ENCODE data around the gene GPR142. TPM values are rescaled to one million over a fixed set of nuclear protein-coding genes. Genes with fewer than 3 reads are reported as not detected.
"Not testable (repeated sequence)": the region's sequence is repeated elsewhere in the genome, so short reads cannot be mapped to it uniquely, and the experiment has no call there.

GPR142 gene
- polyA plus RNA-seq, 3 donors = 0.09 to 0.45 (median 0.31) TPM

DNA sequence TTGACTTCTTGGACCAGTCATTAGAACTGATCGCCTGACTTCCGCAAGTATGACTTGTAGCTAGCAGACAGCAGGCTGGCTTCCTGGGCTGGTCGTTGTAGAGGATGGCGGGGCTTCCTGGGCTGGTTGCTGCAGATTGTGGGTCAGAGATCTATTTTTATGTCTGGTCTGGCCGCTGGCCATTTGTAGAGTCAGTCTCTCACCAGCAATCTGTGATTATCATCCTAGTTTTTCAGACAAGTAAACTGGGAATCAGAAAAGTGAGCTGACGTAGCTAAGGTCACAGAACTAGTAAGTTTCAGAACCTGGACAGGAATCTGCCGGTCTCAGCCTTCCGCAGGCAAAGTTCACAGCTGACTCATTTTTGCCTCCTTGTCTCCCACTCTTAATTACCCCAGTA is 19.1 kb downstream of the GPR142 start:
- 29 to 74% (median 41%) methylated on average over 8 of the region's 8 CpGs for WGBS, 3 donors
- no peak overlapping the region for H3K27ac ChIP-seq (ENCODE audit: low read depth, low read length)

DNA sequence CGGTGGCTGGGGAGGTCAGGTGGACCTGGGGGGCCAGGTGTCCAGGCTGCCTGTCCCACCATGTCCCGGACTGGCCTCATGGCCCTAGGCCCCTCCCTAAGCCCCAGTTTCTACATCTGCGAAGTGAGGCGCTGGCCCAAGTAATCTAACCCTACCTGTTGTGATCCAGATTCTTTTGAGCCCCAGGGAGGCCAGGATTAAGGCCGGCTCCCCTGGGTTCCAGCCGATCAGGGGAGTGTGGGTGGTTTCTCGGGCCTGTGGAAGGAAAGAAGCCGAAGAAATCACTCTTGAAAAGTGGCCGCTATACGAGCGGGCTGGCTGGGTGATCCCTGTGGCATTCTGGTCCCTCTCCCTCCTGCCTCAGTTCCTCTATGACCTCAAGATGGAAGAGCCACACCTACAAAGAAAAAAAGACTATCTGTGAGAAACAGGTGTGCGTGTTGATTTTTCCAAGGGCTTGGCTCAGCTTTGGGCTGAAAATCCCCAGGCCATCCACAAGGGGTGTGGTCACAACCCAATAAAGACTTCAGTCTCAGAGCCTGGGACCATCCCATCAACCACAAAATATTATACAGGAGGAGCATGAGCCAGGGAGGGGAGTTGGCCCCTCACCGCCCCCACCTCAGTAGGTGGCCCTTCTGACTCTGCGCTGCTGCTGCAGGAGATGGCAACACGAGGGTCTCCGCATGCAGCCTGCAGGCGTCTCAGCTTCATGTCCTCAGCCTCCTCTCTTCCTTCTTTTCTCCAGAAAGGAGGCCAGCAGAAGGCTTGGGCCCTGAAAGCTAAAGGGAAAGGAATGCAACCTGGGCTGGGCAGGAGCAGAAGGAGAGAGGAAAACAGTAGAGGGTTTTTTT is 20.3 kb downstream of the GPR142 start:
- H3K27ac ChIP-seq (ENCODE audit: low read depth, low read length) = no peak overlapping the region
- 80 to 91% (median 87%) methylated on average over 17 of the region's 17 CpGs for WGBS, 3 donors

DNA sequence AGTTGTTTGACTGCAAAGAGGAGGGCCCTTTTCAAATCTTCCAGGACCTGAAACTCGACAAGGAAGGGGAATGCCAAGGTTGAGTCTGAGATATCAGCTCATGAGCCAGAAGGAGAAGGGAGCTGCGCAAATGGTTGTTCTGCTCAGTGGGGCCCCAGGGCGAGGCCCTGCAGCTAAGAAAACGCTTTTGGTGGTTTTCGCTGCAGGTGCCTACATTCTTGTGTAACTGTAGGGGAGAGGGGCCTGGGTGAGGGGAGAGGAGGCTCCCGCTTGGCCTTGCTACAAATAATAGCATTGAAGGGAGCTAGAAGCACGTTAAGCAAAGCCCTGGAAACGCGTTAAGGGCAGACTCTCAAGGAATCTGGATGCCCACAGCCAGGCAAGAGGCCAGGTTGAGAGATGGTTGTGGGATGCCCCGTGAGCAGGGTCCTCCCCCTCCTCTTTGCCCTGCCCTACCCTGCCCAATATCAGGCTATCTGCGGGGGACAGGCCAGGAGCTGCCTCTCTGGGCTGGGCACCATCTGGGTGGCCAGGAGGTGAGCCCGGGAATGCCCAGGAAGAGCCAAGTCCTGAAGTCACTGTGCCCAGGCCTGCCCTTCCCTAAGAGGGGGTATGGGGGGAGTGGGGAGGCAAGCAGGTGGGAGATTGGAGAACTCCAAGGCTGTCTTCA is 21.9 kb downstream of the GPR142 start:
- no peak overlapping the region for H3K27ac ChIP-seq (ENCODE audit: low read depth, low read length)
- WGBS, 3 donors = 71 to 85% (median 81%) methylated on average over 12 of the region's 12 CpGs

- H3K27ac ChIP-seq (ENCODE audit: low read depth, low read length) = no peak overlapping the region
- 76 to 89% (median 89%) methylated on average over 2 of the region's 2 CpGs for WGBS, 3 donors
Observed at GRCh38 chr17:74389937-74390679, 22.8 kb downstream of the GPR142 start.

DNA sequence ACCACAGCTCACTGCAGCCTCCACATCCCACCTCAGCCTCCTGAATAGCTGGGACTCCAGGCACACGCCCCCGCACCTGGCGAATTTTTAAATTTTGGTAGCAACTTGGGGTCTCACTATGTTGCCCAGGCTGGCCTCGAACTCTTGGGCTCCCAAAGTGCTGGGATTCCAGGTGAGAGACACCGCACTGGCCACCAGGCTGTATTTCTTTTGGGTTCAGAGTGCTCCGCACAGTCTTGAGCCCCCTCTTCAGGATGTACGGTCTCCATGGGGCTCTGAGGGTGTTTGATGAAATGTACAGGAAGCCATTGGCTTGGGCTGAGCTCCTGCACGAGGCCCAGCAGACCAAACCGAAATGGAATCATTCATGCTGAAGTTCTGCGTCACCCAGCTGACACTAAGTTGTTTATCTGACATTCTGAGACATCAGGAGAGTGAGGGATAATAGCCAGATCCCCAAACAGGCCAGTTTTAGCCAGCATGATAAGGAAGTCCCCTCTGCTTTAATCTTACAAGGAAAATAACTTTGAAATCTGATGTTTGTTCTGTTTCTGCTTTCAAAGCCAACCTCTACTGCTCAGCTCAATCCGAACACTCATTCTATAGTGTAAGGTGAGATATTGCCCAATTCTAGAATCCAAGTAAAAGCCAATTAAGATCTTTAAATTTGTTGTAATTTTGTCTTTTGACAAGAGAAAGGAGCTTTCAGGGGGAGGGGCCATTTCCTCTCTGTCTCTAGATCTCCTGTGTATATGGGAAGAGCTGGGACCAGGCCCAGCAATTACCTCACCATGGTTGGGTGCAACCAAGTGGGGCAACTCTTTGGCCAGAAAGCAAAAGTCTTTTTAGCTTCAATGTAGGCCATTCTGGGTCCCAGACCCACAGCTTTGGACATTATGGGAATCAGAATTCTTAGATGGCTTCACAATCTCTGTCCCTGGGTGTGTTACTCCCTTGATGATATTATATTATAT is 23.7 kb downstream of the GPR142 start:
- 79 to 85% (median 84%) methylated on average over 11 of the region's 11 CpGs for WGBS, 3 donors
- no peak overlapping the region for H3K27ac ChIP-seq (ENCODE audit: low read depth, low read length)

- no peak overlapping the region for H3K27ac ChIP-seq (ENCODE audit: low read depth, low read length)
- WGBS, 3 donors = 36 to 84% (median 36%) methylated on average over 5 of the region's 5 CpGs
Observed at GRCh38 chr17:74391771-74392170, 24.5 kb downstream of the GPR142 start.

- H3K27ac ChIP-seq (ENCODE audit: low read depth, low read length) = no peak overlapping the region
- 65 to 84% (median 82%) methylated on average over 5 of the region's 5 CpGs for WGBS, 3 donors
Observed at GRCh38 chr17:74392848-74393247, 25.5 kb downstream of the GPR142 start.

DNA sequence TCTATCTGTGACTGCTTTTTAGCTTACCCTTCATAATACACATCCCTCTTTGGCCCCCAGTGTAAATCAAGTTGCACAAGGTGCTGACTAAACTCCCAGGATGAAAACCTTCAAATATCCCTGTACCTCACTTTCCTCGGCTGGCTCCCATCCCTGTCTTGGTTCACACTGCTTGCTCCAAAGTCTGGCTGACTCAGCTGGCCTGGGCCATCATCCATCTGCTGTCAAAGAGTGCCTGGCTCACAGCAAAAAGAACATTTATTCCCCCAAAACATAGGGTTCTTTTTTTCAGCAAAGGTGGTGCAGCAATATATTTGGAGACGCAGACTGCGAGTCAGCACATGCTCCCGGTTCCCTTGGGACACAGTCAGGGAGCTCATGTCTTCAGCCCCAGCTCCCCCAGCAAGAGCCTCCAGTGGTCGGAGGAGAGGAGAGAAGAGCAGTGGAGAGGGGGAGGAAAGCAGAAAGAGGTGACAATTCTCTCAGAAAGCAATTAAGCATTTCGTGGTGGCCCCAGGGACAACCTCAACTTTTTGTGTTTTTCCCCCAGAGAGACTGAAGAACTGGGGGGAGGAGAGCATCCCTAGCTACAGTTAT is 26.1 kb downstream of the GPR142 start:
- no peak overlapping the region for H3K27ac ChIP-seq (ENCODE audit: low read depth, low read length)
- WGBS, 3 donors = 61 to 86% (median 73%) methylated on average over 6 of the region's 6 CpGs

DNA sequence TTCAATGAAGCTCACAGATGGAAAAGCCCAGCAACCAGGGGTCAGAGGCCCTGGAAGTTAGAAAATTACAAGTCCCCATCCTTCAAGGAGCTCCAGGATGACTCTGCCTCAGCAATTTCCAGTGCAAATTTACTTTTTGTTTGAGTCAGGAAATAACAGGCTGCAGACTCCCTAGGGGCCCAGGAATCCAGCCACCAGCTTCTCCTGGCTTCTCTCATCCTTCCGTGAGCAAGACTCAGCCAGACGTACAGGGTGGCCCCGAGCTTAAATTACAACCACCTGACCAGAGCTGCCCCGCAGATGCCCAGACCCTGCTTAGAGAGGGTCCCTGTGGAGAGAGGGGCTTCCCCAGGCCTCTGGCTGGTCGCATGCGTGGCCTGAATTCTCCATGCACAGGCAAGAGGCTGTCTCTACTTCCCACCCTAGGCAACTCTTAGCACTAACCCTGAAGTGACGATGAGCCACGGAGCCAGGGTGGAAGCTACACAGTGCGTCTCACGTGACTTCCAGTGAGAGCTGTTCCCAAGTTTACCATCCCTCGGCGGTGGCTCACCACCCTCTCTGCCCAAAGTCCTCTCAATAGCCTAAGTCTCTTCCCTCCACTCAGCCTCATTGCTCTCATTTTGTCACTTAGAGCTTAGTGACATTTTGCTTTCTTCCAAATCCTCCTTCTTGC is 27.1 kb downstream of the GPR142 start:
- no peak overlapping the region for H3K27ac ChIP-seq (ENCODE audit: low read depth, low read length)
- 82 to 89% (median 84%) methylated on average over 12 of the region's 12 CpGs for WGBS, 3 donors

DNA sequence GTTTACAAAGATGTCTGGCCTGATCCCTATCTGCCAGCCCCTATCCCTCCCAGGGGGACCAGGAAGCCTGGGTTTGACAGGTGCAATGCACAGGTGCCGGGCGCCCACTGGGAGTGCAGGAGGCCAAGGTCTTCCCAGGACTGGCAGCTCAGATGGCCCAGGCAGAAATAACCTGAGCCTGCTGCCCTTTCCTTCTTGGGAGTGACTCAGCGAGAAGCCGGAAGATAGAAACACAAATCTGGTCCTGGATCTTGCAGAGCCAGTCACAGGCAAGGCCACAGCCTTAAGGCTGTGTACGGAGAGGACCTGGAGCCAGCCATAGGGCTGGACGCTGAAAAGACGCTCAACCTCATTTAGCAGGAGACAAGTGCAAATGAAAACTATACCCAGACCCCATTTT is 27.7 kb downstream of the GPR142 start:
- 39 to 84% (median 73%) methylated on average over 7 of the region's 7 CpGs for WGBS, 3 donors
- no peak overlapping the region for H3K27ac ChIP-seq (ENCODE audit: low read depth, low read length)

DNA sequence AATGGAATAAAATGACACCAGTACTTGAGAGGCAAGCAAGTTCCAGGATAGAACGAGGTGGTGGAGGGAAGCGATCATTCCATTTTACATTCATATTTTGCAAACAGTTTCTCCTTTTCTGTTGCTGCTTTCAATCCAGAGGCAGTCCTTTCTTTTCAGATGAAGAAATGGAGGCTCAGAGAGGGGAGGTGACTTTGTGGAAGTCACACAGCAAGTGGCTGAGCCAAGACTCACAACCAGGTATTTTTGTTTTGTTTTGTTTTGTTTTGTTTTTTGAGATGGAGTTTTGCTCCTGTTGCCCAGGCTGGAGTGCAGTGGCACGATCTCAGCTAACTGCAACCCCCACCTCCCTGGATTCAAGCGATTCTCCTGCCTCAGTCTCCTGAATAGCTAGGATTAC is 29.3 kb downstream of the GPR142 start:
- no peak overlapping the region for H3K27ac ChIP-seq (ENCODE audit: low read depth, low read length)
- WGBS, 3 donors = 87 to 93% (median 91%) methylated on average over 4 of the region's 4 CpGs

DNA sequence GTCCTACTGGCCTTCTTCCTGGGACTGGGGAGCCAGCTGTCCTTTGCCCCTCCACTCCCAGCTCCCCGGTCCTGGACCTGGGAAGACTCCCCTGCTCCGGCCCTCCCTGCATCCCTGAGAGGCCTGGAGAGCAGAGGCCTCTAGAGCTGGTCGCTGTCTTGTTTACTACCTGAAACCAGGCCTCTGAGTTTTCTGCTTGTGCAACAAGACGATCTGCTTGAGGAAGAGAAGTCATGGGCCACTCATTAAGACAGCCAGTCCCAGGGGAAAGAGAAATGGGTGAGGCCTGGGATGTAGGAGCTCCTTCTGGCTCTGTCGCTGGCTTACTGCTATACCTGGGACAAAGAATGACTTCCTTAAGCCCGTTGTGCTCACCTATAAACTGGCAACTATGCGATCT is 34.7 kb downstream of the GPR142 start:
- WGBS, 3 donors = 83 to 96% (median 87%) methylated on average over 7 of the region's 7 CpGs
- H3K27ac ChIP-seq (ENCODE audit: low read depth, low read length) = no peak overlapping the region

- 63 to 77% (median 70%) methylated on average over 12 of the region's 12 CpGs for WGBS, 3 donors
- no peak overlapping the region for H3K27ac ChIP-seq (ENCODE audit: low read depth, low read length)
Observed at GRCh38 chr17:74403512-74404137, 36.3 kb downstream of the GPR142 start.

GRCh38 chr17:74404218-74404617 is 36.9 kb downstream of the GPR142 start:
- no peak overlapping the region for H3K27ac ChIP-seq (ENCODE audit: low read depth, low read length)
- WGBS, 3 donors = 68 to 73% (median 68%) methylated on average over 7 of the region's 7 CpGs

DNA sequence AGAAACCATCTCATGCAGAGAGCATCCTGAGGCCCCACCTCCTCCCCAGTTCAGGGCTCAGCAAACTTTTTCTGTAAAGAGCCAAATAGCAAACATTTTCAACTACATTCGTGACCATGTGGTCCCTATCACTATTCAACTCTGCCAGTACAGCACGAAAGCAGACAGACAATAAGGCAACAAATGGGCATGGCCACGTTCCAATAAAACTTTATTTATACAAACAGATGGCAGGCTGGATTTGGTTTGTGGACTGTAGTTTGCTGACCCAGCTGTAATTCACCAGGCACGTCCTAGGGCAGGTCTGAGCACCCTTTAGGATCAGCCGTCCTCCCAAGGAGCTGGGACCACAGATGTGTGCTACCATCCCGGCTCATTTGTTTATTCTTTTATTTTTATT is 37.5 kb downstream of the GPR142 start:
- H3K27ac ChIP-seq (ENCODE audit: low read depth, low read length) = no peak overlapping the region
- 81 to 93% (median 86%) methylated on average over 6 of the region's 6 CpGs for WGBS, 3 donors

DNA sequence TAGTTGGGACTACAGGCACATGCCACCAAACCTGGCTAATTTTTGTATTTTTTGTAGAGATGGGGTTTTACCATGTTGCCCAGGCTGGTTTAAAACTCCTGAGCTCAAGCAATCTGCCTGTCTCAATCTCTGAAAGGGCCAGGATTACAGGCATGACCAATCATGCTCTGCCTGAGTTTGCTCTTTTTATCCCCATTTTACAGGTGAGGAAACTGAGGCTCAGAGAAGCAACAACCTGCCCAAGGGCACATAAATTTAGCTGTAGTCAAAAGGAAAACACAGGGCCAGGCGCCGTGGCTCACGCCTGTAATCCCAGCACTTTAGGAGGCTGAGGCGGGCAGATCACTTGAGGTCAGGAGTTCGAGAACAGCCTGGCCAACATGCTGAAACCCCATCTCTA is 38.0 kb downstream of the GPR142 start:
- WGBS, 3 donors = 94 to 96% (median 94%) methylated on average over 5 of the region's 5 CpGs
- H3K27ac ChIP-seq (ENCODE audit: low read depth, low read length) = not testable (repeated sequence)

DNA sequence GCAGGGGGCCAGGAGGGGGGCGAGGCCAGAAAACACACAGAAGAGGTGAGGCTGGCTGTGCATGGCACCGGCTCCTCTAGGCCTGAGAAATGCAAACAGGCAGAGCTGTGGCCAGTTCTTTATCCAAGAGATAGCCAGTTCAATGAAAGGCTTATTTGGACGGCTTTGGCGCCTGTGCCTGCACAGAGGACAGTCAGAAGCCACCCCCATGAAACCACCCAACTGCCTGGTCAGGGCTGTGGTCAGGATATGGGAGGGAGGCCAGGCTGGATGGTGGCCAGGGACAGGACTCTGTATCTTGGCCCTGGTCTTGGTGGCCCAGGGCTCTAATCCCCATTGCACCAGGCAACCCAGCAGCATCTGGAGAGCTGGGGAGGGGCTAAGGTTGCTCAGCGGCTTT is 40.1 kb downstream of the GPR142 start:
- no peak overlapping the region for H3K27ac ChIP-seq (ENCODE audit: low read depth, low read length)
- 48 to 89% (median 84%) methylated on average over 5 of the region's 5 CpGs for WGBS, 3 donors

All from adipose tissue (tissue), 3 donors.